Measurements from ENCODE around the gene SPAG16.

DNA sequence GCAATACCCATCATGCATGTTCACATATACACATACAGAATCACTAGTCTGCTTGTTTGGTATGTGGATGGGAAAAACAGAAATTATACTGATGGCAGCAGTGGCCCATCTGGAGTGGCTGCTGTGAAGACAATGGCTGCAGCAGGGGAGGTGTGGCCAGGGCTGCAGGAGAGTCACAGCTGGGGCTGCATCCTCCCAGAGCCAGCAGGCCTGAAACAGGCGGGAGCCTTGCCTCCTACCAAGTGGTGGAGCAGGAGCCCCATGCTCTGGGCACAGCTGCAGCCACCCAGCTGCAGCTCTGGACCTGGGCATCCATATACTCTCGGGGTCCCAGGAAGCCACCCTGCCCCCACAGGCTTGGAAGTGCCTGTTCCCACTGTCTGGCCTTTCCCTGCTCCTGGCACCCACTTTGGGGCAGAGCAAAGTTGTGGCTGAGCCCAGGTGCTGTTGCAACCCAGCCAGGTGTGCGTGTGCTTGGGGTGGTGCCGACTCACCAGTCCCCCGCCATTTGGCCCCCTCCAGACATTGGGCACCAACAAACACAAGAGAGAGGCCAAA is 136.6 kb downstream of the SPAG16 start:
- no peak for TF ChIP-seq POLR2A (IDR thresholded peaks at IDR 0.05)
- TF ChIP-seq, protein P1, sequence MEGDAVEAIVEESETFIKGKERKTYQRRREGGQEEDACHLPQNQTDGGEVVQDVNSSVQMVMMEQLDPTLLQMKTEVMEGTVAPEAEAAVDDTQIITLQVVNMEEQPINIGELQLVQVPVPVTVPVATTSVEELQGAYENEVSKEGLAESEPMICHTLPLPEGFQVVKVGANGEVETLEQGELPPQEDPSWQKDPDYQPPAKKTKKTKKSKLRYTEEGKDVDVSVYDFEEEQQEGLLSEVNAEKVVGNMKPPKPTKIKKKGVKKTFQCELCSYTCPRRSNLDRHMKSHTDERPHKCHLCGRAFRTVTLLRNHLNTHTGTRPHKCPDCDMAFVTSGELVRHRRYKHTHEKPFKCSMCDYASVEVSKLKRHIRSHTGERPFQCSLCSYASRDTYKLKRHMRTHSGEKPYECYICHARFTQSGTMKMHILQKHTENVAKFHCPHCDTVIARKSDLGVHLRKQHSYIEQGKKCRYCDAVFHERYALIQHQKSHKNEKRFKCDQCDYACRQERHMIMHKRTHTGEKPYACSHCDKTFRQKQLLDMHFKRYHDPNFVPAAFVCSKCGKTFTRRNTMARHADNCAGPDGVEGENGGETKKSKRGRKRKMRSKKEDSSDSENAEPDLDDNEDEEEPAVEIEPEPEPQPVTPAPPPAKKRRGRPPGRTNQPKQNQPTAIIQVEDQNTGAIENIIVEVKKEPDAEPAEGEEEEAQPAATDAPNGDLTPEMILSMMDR (IDR thresholded peaks at IDR 0.05): no peak
